HCT116 (cell line): ENCODE measurements around the gene TNFRSF19. TPM values are rescaled to one million over a fixed set of nuclear protein-coding genes. Genes with fewer than 3 reads are reported as not detected.

Source experiments
- ATAC-seq: fragments of 200-7000 bp; cut with Tn5 transposase; 2 replicates; pipeline ENCODE4 v1.9.1; 2020; ENCODE audit warnings: mild to moderate bottlenecking, moderate library complexity
- BruUV-seq: library from RNA; stranded (reverse); fragments of 400-500 nt; replicated peaks from 2 replicates; lab custom pipeline; 2021; lab: Mats Ljungman, UMichigan
- CTCF ChIA-PET: fragments of 300-600 bp; sonication (Branson Sonifier 250); formaldehyde crosslinking; loops from one replicate; lab custom pipeline; 2021; ENCODE audit warnings: antibody characterized with exemption; lab: Charles Lee
- POLR2A ChIA-PET: fragments of 300-600, 350-600 bp; sonication (Branson Sonifier 250); formaldehyde crosslinking; loops from one replicate; lab custom pipeline; 2021; ENCODE audit warnings: antibody characterized with exemption; lab: Charles Lee
- RAD21 ChIA-PET, 2 experiments: fragments of 300-600 bp; sonication (Branson Sonifier 250); formaldehyde crosslinking; loops; one replicate each; lab custom pipeline; 2023; ENCODE audit warnings: low total read pairs in 2 of 2; ENCODE audit not compliant: uncharacterized antibody in 2 of 2, unreplicated experiment in 2 of 2, low non-redundant PET in 1 of 2; lab: Charles Lee
- DNase-seq: peaks from one replicate; pipeline ENCODE4 v3.0.0-alpha.2; 2010; ENCODE audit warnings: low read depth, low spot score
- H2AFZ ChIP-seq: fragments of 200-600 bp; shearing (Covaris generic), sonication (generic); 2 replicates; pipeline ENCODE4 v1.6.1; 2017; ENCODE audit warnings: low read depth, mixed run types, mixed read lengths, antibody characterized with exemption, low read length; ENCODE audit not compliant: poor library complexity, severe bottlenecking
- H3K27ac ChIP-seq: 2 replicates; pipeline ENCODE4 v1.5.1; 2012; ENCODE audit warnings: low read depth, low read length
- H3K27me3 ChIP-seq: fragments of 200-600 bp; sonication (generic); 2 replicates; pipeline ENCODE4 v1.6.1; 2016; ENCODE audit warnings: mixed run types, low read length, mixed read lengths; ENCODE audit not compliant: insufficient read depth
- H3K36me3 ChIP-seq, 2 experiments: fragments of 200-500 bp in 1 of 2; fragments of 200-600 bp in 1 of 2; sonication (Bioruptor generic) in 1 of 2; sonication (generic) in 1 of 2; 2 replicates each; pipeline versions ENCODE4 v1.5.1 to v1.6.1; 2014 to 2016; ENCODE audit warnings: low read length in 2 of 2, inconsistent platforms in 1 of 2, mixed read lengths in 1 of 2, mixed run types in 1 of 2; ENCODE audit not compliant: insufficient read depth in 2 of 2, control insufficient read depth in 1 of 2
- H3K4me1 ChIP-seq, 2 experiments: fragments of 200-600 bp in 1 of 2; sonication (generic) in 1 of 2; 2 replicates each; pipeline versions ENCODE4 v1.5.1 to v1.6.1; 2012 to 2017; ENCODE audit warnings: low read length in 2 of 2, inconsistent platforms in 1 of 2, mild to moderate bottlenecking in 1 of 2, mixed read lengths in 1 of 2, mixed run types in 1 of 2, moderate library complexity in 1 of 2; ENCODE audit not compliant: insufficient read depth in 2 of 2, control insufficient read depth in 1 of 2
- H3K4me2 ChIP-seq: fragments of 200-600 bp; sonication (generic); 2 replicates; pipeline ENCODE4 v1.6.1; 2017; ENCODE audit warnings: mixed run types, low read length, mixed read lengths
- H3K4me3 ChIP-seq, 2 experiments: fragments of 200-600 bp in 1 of 2; sonication (generic) in 1 of 2; replicated peaks in 1 of 2; 2 replicates each; pipeline ENCODE4 v1.5.1; 2011 to 2016; ENCODE audit warnings: low read length in 2 of 2, control low read depth in 1 of 2, low read depth in 1 of 2, mild to moderate bottlenecking in 1 of 2, mixed read lengths in 1 of 2, mixed run types in 1 of 2
- H3K79me2 ChIP-seq: fragments of 200-600 bp; sonication (generic); 2 replicates; pipeline ENCODE4 v1.6.1; 2017; ENCODE audit warnings: mild to moderate bottlenecking, mixed run types, low read length, moderate library complexity, mixed read lengths; ENCODE audit not compliant: insufficient read depth
- H3K9ac ChIP-seq: fragments of 200-600 bp; sonication (generic); 2 replicates; pipeline ENCODE4 v1.6.1; 2016; ENCODE audit warnings: low read length, mixed read lengths
- H3K9me2 ChIP-seq: fragments of 200-600 bp; sonication (generic), shearing (Covaris generic); 2 replicates; pipeline ENCODE4 v1.6.1; 2017; ENCODE audit warnings: mixed run types, mild to moderate bottlenecking, moderate library complexity; ENCODE audit not compliant: insufficient read depth
- H3K9me3 ChIP-seq, 2 experiments: fragments of 200-500 bp in 1 of 2; fragments of 200-600 bp in 1 of 2; sonication (Bioruptor generic) in 1 of 2; sonication (generic) in 1 of 2; 2 replicates each; pipeline ENCODE4 v1.6.1; 2014 to 2017; ENCODE audit warnings: low read length in 2 of 2, mixed read lengths in 2 of 2, inconsistent platforms in 1 of 2, low read depth in 1 of 2, mild to moderate bottlenecking in 1 of 2, mixed run types in 1 of 2, moderate library complexity in 1 of 2; ENCODE audit not compliant: control insufficient read depth in 1 of 2, insufficient read depth in 1 of 2
- H4K20me1 ChIP-seq: fragments of 200-600 bp; sonication (generic), shearing (Covaris generic); 2 replicates; pipeline ENCODE4 v1.6.1; 2017; ENCODE audit warnings: mixed run types, mild to moderate bottlenecking, moderate library complexity; ENCODE audit not compliant: insufficient read depth
- CBX3 ChIP-seq: IDR thresholded peaks from 2 replicates; pipeline ENCODE4 v1.6.1; 2012; ENCODE audit warnings: low read depth
- CTCF ChIP-seq, 3 experiments: fragments of 200-600 bp in 1 of 3; sonication (generic) in 1 of 3; IDR thresholded peaks in 2 of 3; conservative IDR thresholded peaks in 1 of 3; 2 replicates each; pipeline ENCODE4 v1.5.1; 2012 to 2017; ENCODE audit warnings: low read depth in 2 of 3, low read length in 2 of 3, antibody characterized with exemption in 1 of 3, borderline replicate concordance in 1 of 3, control low read depth in 1 of 3, mild to moderate bottlenecking in 1 of 3, mixed read lengths in 1 of 3, mixed run types in 1 of 3, moderate library complexity in 1 of 3; ENCODE audit not compliant: insufficient read depth in 1 of 3
- EZH2 ChIP-seq: fragments of 200-600 bp; sonication (generic); IDR thresholded peaks from 2 replicates; pipeline ENCODE4 v1.6.1; 2017; ENCODE audit warnings: antibody characterized with exemption, mixed run types
- JUND ChIP-seq: IDR thresholded peaks from 2 replicates; pipeline ENCODE4 v1.6.1; 2012
- SP1 ChIP-seq: IDR thresholded peaks from 2 replicates; pipeline ENCODE4 v1.6.1; 2012; ENCODE audit warnings: low read depth
- intact Hi-C: fragments of 100-400 bp; cut with micrococcal nuclease; formaldehyde crosslinking; loops from 2 replicates; pipeline ENCODE4 v1.10.0; 2022
- total RNA-seq: library from RNA; stranded (reverse); gene quantifications from one replicate; pipeline ENCODE4 v1.2.1, GENCODE V29; 2021; ENCODE audit not compliant: unreplicated experiment
- TF ChIP-seq, protein P1 (sequence below): IDR thresholded peaks from 2 replicates; pipeline ENCODE4 v1.6.1; 2012; ENCODE audit warnings: low read depth
- TF ChIP-seq, protein P2 (sequence below): IDR thresholded peaks from 2 replicates; pipeline ENCODE4 v1.6.1; 2012

Gene TNFRSF19
- total RNA-seq, 1 experiment from 2014 or later = 1.1 TPM

DNA sequence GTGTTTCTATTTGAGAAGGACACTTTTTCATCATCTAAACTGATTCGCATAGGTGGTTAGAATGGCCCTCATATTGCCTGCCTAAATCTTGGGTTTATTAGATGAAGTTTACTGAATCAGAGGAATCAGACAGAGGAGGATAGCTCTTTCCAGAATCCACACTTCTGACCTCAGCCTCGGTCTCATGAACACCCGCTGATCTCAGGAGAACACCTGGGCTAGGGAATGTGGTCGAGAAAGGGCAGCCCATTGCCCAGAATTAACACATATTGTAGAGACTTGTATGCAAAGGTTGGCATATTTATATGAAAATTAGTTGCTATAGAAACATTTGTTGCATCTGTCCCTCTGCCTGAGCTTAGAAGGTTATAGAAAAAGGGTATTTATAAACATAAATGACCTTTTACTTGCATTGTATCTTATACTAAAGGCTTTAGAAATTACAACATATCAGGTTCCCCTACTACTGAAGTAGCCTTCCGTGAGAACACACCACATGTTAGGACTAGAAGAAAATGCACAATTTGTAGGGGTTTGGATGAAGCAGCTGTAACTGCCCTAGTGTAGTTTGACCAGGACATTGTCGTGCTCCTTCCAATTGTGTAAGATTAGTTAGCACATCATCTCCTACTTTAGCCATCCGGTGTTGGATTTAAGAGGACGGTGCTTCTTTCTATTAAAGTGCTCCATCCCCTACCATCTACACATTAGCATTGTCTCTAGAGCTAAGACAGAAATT lies 103.8 kb downstream of the TNFRSF19 start:
- intact Hi-C loops = no loop called here
- TF ChIP-seq CTCF (IDR thresholded peaks at IDR 0.05 in 2 of 3, conservative IDR thresholded peaks at IDR 0.05 in 1 of 3; ENCODE audit: borderline replicate concordance in 1 of 3, insufficient read depth in 1 of 3, low read depth in 2 of 3, low read length in 2 of 3) (no peak), EZH2 (no peak), SP1 (no peak), CBX3 (no peak), JUND (no peak)
- TF ChIP-seq, protein P1, sequence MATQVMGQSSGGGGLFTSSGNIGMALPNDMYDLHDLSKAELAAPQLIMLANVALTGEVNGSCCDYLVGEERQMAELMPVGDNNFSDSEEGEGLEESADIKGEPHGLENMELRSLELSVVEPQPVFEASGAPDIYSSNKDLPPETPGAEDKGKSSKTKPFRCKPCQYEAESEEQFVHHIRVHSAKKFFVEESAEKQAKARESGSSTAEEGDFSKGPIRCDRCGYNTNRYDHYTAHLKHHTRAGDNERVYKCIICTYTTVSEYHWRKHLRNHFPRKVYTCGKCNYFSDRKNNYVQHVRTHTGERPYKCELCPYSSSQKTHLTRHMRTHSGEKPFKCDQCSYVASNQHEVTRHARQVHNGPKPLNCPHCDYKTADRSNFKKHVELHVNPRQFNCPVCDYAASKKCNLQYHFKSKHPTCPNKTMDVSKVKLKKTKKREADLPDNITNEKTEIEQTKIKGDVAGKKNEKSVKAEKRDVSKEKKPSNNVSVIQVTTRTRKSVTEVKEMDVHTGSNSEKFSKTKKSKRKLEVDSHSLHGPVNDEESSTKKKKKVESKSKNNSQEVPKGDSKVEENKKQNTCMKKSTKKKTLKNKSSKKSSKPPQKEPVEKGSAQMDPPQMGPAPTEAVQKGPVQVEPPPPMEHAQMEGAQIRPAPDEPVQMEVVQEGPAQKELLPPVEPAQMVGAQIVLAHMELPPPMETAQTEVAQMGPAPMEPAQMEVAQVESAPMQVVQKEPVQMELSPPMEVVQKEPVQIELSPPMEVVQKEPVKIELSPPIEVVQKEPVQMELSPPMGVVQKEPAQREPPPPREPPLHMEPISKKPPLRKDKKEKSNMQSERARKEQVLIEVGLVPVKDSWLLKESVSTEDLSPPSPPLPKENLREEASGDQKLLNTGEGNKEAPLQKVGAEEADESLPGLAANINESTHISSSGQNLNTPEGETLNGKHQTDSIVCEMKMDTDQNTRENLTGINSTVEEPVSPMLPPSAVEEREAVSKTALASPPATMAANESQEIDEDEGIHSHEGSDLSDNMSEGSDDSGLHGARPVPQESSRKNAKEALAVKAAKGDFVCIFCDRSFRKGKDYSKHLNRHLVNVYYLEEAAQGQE = no peak
- TF ChIP-seq, protein P2, sequence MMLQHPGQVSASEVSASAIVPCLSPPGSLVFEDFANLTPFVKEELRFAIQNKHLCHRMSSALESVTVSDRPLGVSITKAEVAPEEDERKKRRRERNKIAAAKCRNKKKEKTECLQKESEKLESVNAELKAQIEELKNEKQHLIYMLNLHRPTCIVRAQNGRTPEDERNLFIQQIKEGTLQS = no peak
- Histone ChIP-seq H3K79me2 (no peaks in the 10 kb centered on the region), H3K27ac (no peak overlapping the region), H3K9me3 (no peaks in the 10 kb centered on the region), H2AFZ (no peak overlapping the region), H3K36me3 (no peaks in the 10 kb centered on the region), H3K9ac (no peak overlapping the region), H4K20me1 (no peaks in the 10 kb centered on the region), H3K9me2 (no peaks in the 10 kb centered on the region), H3K27me3 (peaks cover 20% of the 10 kb centered on the region; the same call in 1 of the 2 replicates), H3K4me2 (no peak overlapping the region), H3K4me1 (no peaks in the 10 kb centered on the region), H3K4me3 (no peak overlapping the region)
- no TSS peak for BruUV-seq
- no peak for DNase-seq
- ChIA-PET RAD21 (no interaction called here), CTCF (no interaction called here), POLR2A (no interaction called here)
- ATAC-seq = no peak
